ENCODE data around the gene TUBB4A.

The TUBB4A gene

DNA sequence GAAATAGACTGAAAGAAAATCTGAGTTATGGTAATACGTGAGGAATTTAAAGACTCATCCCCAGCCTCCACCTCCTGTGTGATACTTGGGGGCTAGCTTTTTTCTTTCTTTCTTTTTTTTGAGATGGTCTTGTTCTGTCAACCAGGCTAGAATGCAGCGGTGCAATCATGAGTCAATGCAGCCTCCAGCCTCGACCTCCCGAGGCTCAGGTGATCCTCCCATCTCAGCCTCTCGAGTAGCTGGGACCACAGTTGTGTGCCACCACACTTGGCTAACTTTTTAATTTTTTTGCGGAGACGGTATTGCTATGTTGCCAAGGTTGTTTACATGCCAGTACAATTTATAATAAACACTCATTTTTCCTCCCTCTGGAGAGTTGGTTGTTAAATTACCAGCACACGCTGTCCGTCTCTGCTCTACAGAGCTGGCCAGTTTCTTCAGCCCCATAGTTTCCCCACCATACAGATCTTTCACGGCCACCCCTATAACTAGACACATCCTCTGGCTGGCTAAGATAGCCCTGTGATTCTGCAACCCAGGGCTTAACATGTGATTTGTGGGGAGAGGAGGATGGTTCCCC is 33.5 kb upstream of the TUBB4A start:
- peak; percentile 37 for DNase-seq (ENCODE audit: low read depth)
- no peak overlapping the region for H3K4me3 ChIP-seq (ENCODE audit: low read depth, low read length)
- TF ChIP-seq, protein P1, sequence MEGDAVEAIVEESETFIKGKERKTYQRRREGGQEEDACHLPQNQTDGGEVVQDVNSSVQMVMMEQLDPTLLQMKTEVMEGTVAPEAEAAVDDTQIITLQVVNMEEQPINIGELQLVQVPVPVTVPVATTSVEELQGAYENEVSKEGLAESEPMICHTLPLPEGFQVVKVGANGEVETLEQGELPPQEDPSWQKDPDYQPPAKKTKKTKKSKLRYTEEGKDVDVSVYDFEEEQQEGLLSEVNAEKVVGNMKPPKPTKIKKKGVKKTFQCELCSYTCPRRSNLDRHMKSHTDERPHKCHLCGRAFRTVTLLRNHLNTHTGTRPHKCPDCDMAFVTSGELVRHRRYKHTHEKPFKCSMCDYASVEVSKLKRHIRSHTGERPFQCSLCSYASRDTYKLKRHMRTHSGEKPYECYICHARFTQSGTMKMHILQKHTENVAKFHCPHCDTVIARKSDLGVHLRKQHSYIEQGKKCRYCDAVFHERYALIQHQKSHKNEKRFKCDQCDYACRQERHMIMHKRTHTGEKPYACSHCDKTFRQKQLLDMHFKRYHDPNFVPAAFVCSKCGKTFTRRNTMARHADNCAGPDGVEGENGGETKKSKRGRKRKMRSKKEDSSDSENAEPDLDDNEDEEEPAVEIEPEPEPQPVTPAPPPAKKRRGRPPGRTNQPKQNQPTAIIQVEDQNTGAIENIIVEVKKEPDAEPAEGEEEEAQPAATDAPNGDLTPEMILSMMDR (IDR thresholded peaks at IDR 0.05; ENCODE audit: insufficient read depth, low read depth, low read length, missing control alignments): no peak

DNA sequence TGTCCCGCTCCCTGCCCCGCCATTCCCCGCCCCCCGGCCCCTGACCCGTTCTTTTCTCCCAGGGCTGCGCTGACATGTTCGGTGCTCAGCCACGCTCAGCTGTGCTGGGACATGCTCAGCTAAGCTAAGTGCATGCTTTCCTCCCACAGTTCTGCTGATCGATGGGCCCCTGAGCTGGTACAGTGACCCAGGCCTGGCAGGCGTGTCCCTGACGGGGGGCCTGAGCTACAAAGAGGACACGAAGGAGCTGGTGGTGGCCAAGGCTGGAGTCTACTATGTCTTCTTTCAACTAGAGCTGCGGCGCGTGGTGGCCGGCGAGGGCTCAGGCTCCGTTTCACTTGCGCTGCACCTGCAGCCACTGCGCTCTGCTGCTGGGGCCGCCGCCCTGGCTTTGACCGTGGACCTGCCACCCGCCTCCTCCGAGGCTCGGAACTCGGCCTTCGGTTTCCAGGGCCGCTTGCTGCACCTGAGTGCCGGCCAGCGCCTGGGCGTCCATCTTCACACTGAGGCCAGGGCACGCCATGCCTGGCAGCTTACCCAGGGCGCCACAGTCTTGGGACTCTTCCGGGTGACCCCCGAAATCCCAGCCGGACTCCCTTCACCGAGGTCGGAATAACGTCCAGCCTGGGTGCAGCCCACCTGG is 32.5 kb upstream of the TUBB4A start:
- DNase-seq (ENCODE audit: low read depth): peak; percentile 21
- H3K4me3 ChIP-seq (ENCODE audit: low read depth, low read length): no peak overlapping the region
- TF ChIP-seq, protein P1 (IDR thresholded peaks at IDR 0.05; ENCODE audit: insufficient read depth, low read depth, low read length, missing control alignments): no peak

DNA sequence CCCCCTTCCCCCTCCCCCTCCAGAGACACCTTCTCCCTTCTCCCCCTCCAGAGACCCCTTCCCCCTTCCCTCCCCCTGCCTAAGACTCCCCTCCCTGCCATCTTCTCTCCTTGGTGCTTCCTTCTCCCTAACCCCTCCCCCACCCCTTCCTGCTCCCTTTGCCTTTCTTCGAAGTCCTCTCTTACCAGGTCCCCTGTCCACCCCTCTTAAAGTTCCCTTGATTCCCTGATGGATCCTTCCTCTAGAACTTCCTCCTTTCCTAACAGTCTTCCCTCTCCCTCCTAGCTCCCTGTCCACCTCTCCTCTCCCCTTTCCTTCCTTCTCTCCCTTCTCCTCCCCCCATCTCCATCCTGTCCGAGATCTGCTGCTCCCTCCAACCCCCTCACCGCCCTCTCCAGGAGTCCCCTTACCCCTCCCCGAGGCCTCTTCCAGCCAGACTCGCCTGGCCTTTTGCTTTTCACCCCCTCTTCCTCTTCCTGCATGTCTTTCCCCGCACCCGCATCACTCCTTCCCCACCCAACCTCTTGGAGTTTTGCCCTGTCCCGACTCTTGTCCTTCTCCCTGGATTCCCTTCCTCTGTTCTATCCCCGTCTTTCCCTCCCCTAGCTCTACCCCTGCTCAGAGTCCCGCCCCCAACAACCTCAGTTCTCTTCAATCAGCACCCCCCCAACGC is 31.8 kb upstream of the TUBB4A start:
- TF ChIP-seq, protein P1 (IDR thresholded peaks at IDR 0.05; ENCODE audit: insufficient read depth, low read depth, low read length, missing control alignments): no peak
- peak overlapping the region; percentile 98; the same call in 1 of the 2 replicates for H3K4me3 ChIP-seq (ENCODE audit: low read depth, low read length)
- DNase-seq (ENCODE audit: low read depth): no peak

DNA sequence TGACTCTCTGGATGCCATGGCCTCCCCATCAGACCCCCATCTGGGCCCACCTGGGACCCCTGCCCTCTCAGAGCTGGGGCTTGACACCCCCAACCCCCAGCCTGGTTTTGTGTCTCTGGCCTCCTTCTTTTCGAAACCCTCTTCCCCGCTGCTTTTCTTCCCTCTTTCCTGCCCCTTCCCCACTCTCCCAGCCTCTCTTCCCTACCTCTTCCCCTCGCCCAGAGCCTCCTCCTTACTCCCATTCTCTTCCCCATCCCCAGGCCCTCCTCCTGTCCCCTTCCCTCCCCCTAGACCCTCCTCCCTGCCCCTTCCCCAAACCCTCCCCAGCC is 30.9 kb upstream of the TUBB4A start:
- H3K4me3 ChIP-seq (ENCODE audit: low read depth, low read length): peak overlapping the region; percentile 98
- DNase-seq (ENCODE audit: low read depth): no peak
- TF ChIP-seq, protein P1 (IDR thresholded peaks at IDR 0.05; ENCODE audit: insufficient read depth, low read depth, low read length, missing control alignments): no peak

DNA sequence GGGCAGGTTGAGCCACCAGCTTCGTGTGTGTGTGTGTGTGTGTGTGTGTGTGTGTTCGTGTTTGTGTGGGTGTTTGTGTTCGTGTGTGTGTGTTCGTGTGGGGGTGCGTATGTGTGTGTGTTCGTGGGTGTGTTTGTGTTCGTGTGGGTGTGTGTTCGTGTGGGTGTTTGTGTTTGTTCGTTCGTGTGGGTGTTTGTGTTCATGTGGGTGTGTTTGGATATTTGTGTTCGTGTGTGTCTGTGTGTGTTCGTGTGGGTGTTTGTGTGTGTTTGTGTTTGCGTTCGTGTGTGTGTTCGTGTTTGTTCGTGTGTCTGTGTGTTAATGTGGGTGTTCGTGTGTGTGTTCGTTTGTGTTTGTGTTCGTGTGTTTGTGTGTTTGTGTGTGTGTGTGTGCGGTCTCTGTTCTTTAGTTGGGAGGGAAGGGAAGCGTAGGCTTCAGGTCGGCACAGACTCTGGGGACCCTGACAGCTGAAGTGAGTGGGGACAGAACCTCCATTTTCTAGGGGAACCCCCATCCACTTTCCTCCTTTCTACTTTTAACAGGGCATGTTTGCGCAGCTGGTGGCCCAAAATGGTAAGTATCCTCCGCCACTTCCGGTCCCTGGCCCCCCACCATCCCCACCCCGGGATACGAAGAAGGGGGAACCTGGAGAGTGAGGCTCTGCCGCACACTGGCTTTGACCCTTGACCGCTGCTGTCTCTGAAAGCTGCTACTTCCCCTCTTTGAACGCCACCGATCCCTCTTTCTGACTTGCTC is 30.3 kb upstream of the TUBB4A start:
- H3K4me3 ChIP-seq (ENCODE audit: low read depth, low read length): peak overlapping the region; percentile 98
- TF ChIP-seq, protein P1 (IDR thresholded peaks at IDR 0.05; ENCODE audit: insufficient read depth, low read depth, low read length, missing control alignments): no peak
- peak; percentile 88 for DNase-seq (ENCODE audit: low read depth)

DNA sequence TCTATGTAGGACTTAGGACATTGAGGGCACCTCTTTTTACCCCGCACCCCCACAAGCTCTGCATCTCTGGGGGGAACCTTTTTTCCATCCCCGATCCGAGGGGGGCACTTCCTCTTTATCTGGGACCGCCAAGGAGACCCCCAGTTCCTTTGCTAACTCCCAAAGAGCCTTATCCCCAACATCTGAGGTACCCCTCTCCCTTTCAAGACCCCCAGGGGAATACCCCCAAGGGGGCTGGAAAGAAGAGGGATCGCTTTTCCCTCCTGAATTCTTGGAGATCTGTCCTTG is 29.8 kb upstream of the TUBB4A start:
- TF ChIP-seq, protein P1 (IDR thresholded peaks at IDR 0.05; ENCODE audit: insufficient read depth, low read depth, low read length, missing control alignments): no peak
- H3K4me3 ChIP-seq (ENCODE audit: low read depth, low read length): peak overlapping the region; percentile 98
- DNase-seq (ENCODE audit: low read depth): no peak
